ENCODE measurements around the gene HIVEP3. TPM values are rescaled to one million over a fixed set of nuclear protein-coding genes. Genes with fewer than 3 reads are reported as not detected.

HIVEP3 gene
- total RNA-seq, 3 donors from 2014 or later = 107 to 117 (median 114) TPM

- Mint-ChIP-seq H3K4me1 (ENCODE audit: low read depth) (peaks cover 1% of the 10 kb centered on the region), H3K36me3 (ENCODE audit: insufficient read depth) (peaks cover 32% of the 10 kb centered on the region), H3K9me3 (no peaks in the 10 kb centered on the region), H3K27me3 (ENCODE audit: low read depth) (no peaks in the 10 kb centered on the region), H3K4me3 (no peak overlapping the region)
- DNase-seq (no peak), ATAC-seq (no peak)
Measured at GRCh38 chr1:41589395-41589794, 329.3 kb downstream of the HIVEP3 start.

DNA sequence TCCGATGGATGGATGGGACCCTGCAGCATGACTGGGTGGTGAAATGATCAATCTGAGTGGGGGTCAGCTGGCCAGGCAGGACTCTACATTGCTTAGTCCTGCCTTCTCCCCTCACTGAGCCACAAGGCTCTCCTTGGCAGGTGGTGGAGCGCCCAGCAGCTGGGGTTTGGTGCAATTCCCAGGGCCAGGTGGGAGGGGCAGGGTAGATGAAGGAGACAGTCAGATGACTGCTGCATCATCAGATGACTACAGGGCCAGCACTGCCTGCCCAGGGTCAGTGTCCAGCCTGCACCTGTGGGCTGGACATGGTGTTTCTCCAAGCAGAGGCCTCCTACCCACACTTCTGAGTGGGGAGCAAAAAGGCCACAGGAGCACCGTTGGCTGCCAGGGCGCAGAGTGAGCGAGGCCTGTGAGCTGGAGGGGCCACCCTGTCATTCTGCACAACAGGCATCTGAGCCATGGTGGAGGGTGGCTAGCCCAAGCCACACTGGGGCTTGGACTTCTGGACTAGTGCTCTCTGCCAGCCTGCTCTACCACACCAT is 330.3 kb downstream of the HIVEP3 start:
- ATAC-seq (no peak), DNase-seq (no peak)
- H3K4me1 Mint-ChIP-seq (ENCODE audit: low read depth) = no peaks in the 10 kb centered on the region
- no peaks in the 10 kb centered on the region for H3K9me3 Mint-ChIP-seq
- H3K27me3 Mint-ChIP-seq (ENCODE audit: low read depth) = no peaks in the 10 kb centered on the region
- H3K4me3 Mint-ChIP-seq = no peak overlapping the region
- peaks cover 40% of the 10 kb centered on the region for H3K36me3 Mint-ChIP-seq (ENCODE audit: insufficient read depth)

DNA sequence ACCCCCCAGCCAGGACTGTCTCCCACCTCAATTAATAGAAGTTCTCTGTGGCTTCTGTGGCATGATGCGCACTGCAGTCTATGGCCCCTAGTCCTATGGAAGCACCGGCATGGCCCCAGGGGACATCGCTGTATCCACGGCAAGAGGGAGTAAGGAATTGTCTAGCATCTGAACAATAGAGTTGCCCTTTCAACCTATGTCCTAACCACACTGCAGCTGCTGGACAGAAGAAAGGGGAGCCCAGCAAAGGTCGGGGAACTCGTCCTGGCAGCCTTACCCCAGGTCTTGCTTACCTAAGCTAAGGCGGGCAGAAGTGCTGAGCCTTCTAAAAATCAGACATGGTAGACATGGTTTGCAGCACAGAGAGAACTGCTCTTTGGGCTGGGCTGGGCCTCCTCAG is 330.9 kb downstream of the HIVEP3 start:
- DNase-seq (no peak), ATAC-seq (no peak)
- Mint-ChIP-seq H3K4me1 (ENCODE audit: low read depth) (no peaks in the 10 kb centered on the region), H3K36me3 (ENCODE audit: insufficient read depth) (peaks cover 39% of the 10 kb centered on the region), H3K9me3 (no peaks in the 10 kb centered on the region), H3K4me3 (no peak overlapping the region), H3K27me3 (ENCODE audit: low read depth) (no peaks in the 10 kb centered on the region)

DNA sequence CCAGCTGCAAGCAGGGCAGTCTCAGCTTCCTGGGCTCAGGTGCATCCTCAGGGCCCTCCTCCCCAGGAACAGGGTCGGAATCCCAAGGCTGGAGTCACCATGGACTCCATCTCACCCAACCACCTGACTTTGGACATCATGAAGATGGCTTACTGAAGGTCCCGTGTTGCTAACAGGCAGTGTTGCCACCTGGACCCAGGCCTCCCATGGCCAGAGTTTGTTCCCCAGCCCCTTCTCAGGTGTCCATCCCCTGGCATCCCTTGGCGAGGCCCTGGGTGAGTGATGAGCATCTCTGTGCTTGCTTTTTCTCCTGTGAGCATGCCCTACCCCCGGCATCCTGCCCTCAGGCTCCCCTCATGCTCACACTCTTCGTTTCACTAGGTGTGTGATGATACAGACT is 332.5 kb downstream of the HIVEP3 start:
- Mint-ChIP-seq H3K9me3 (no peaks in the 10 kb centered on the region), H3K4me3 (no peak overlapping the region), H3K27me3 (ENCODE audit: low read depth) (no peaks in the 10 kb centered on the region), H3K36me3 (ENCODE audit: insufficient read depth) (peaks cover 34% of the 10 kb centered on the region), H3K4me1 (ENCODE audit: low read depth) (peaks cover 2% of the 10 kb centered on the region)
- DNase-seq = no peak
- ATAC-seq = no peak

DNA sequence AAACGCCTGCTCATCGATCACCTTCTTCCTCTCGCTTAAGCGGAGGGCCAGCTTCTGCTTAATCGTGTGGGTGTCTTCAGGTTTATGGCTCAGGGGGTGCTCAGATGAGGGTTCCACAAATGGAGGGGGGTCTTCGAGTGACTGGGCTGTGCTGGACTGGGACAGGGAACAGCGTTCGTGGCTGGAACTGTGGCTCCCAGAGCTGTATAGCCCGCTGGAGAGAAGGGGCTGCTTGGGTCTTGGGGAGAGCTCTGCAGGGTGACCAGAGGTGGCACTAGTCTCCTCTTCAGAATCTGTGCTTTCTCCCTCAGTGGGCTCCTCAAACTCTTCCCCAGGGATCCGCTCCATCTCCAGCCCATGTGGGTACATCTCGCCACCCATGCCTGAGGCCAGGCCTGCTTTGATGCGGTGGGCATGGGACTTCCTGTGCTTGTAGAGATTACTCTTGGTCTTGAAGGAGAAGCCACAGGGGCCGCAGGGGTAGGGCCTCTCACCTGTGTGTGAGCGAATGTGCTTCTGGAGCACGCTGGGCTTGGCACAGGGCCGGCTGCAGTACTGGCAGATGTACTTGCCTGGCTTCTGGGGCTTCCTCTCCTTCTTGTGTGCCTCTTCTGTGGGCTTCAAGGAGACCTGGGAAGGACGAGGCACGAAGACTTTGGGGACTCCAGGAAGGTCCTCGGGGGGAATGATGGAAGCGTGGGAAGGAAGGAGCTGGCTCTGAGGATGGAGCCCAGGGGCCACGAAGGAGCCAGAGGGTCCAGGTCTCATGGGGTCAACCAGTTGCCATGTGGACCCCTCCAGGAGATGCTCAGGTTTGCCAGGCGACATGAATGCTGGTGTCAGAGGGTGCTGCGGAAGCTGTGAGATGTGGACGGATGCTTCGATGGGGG is 334.8 kb downstream of the HIVEP3 start:
- ATAC-seq (no peak), DNase-seq (no peak)
- Mint-ChIP-seq H3K4me1 (ENCODE audit: low read depth) (peaks cover 4% of the 10 kb centered on the region), H3K9me3 (no peaks in the 10 kb centered on the region), H3K4me3 (no peak overlapping the region), H3K27me3 (ENCODE audit: low read depth) (no peaks in the 10 kb centered on the region), H3K36me3 (ENCODE audit: insufficient read depth) (peaks cover 38% of the 10 kb centered on the region)

DNA sequence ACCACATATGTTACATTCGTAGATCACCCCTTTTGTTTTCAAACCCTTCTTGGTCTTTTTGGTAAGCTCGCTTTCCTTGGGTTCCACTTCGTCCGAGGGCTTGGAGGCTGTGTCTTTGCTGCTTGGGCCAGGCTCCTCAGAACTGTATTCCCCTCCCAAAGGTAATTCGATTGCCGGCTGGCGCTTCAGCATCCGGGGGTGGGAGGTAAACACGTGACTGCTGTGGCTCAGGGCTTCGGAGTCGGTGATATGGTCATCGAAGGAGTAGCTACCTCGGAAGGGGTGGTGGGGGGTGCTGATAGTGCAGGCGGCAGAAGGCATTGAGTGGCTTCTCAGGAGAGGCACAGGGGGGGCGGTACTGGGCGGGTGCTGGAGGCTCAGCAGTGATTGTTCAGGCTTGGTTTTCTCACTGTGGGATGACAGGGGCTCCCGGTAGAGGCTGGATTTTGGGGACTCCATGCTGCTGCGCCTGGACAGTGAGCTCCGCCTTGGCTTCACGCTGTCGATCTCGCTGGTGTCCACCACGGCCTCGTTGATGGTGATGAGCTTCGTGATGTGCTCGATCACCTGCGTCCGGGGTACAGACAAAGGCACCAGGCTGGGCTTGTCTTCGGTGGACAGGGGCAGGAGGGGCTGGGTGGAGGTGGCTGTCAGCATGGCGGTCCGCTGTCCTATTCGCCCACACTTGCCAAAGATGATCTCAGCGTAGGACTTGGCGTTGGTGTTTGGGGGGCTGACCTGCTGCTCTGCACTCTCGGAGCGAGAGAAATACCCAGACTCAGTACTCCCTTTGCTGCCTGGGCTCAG is 335.7 kb downstream of the HIVEP3 start:
- Mint-ChIP-seq H3K9me3 (no peaks in the 10 kb centered on the region), H3K36me3 (ENCODE audit: insufficient read depth) (peaks cover 46% of the 10 kb centered on the region), H3K27me3 (ENCODE audit: low read depth) (no peaks in the 10 kb centered on the region), H3K4me3 (no peak overlapping the region), H3K4me1 (ENCODE audit: low read depth) (peaks cover 4% of the 10 kb centered on the region)
- ATAC-seq (no peak), DNase-seq (no peak)

GRCh38 chr1:41582351-41582750 is 336.4 kb downstream of the HIVEP3 start:
- Mint-ChIP-seq H3K27me3 (ENCODE audit: low read depth) (no peaks in the 10 kb centered on the region), H3K4me3 (no peak overlapping the region), H3K36me3 (ENCODE audit: insufficient read depth) (peaks cover 42% of the 10 kb centered on the region), H3K9me3 (no peaks in the 10 kb centered on the region), H3K4me1 (ENCODE audit: low read depth) (peaks cover 4% of the 10 kb centered on the region)
- ATAC-seq (no peak), DNase-seq (no peak)

DNA sequence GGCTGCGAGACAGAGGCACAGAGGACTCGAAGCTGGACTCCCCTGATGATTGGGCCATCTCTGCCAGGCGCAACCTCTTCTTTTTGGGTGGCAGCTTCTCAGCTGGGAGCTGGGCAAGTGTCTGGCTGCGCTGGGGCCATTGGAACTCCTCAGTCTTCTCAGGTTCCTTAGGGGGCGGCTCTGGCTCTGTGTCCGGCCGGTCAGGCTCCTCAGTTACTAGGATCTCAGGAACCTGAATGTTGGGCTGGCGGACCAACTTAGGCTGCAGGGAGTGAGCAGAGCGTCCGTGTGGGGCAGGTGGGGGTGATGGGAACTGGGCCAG is 336.8 kb downstream of the HIVEP3 start:
- no peak for DNase-seq
- H3K27me3 Mint-ChIP-seq (ENCODE audit: low read depth) = no peaks in the 10 kb centered on the region
- peaks cover 42% of the 10 kb centered on the region for H3K36me3 Mint-ChIP-seq (ENCODE audit: insufficient read depth)
- no peaks in the 10 kb centered on the region for H3K9me3 Mint-ChIP-seq
- H3K4me1 Mint-ChIP-seq (ENCODE audit: low read depth) = peaks cover 4% of the 10 kb centered on the region
- no peak for ATAC-seq
- no peak overlapping the region for H3K4me3 Mint-ChIP-seq

GRCh38 chr1:41581216-41582003 is 337.3 kb downstream of the HIVEP3 start:
- H3K9me3 Mint-ChIP-seq = no peaks in the 10 kb centered on the region
- DNase-seq (no peak), ATAC-seq (no peak)
- H3K36me3 Mint-ChIP-seq (ENCODE audit: insufficient read depth) = peaks cover 41% of the 10 kb centered on the region
- H3K4me1 Mint-ChIP-seq (ENCODE audit: low read depth) = peaks cover 5% of the 10 kb centered on the region
- no peak overlapping the region for H3K4me3 Mint-ChIP-seq
- no peaks in the 10 kb centered on the region for H3K27me3 Mint-ChIP-seq (ENCODE audit: low read depth)

DNA sequence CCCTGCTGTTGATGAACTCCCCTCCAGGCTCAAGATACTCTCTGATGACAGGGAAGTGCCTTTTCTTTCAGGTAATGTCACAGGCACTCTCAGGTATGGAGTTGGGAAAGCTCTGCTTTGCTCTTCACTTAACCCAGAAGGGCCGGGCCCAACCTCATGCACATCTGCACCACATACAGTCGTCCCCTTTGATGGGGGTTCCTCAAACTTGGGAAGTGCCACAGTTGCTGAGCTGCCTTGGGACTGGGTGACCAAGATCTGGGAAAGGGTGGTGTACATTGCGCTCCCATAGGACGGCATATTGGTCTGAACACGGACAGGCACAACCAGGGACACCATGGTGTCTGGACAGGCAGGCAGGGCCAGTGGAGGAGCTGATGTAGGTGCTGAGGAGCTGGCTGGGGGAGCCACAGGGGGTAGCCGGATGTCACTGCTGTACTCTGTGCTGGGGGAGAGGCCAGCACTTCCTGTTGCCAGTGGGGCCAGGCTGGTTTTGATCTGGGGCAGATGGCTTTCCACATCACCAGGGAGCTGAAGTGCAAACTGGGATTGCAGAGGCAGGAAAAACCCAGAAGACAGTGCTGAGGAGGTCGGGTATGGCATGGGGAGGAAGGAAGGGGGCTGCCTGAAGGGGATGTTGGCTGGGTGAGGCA is 338.1 kb downstream of the HIVEP3 start:
- Mint-ChIP-seq H3K27me3 (ENCODE audit: low read depth) (no peaks in the 10 kb centered on the region), H3K9me3 (no peaks in the 10 kb centered on the region), H3K4me3 (no peak overlapping the region), H3K4me1 (ENCODE audit: low read depth) (peaks cover 8% of the 10 kb centered on the region), H3K36me3 (ENCODE audit: insufficient read depth) (peaks cover 43% of the 10 kb centered on the region)
- no peak for DNase-seq
- no peak for ATAC-seq

DNA sequence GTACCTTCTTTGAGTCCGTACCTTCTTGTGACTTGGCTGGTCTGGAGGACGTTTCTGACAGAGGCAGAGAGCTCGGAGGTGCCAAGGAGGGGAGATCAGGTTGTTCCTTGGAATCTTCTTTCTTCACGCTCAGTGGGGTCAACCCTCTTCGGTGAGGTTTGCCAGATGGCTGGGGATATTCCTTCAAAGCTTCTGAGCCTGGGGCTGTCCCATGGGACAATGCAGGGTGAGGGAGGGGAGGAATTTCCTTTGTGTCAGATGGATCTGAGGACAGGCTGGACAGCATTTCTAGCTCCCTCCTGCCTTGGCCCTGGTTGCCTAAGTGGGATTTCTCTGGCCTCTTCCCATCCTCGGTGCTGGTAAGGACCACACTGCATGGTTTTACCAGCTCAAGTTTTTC is 338.7 kb downstream of the HIVEP3 start:
- Mint-ChIP-seq H3K36me3 (ENCODE audit: insufficient read depth) (peaks cover 45% of the 10 kb centered on the region), H3K27me3 (ENCODE audit: low read depth) (no peaks in the 10 kb centered on the region), H3K9me3 (no peaks in the 10 kb centered on the region), H3K4me1 (ENCODE audit: low read depth) (peaks cover 10% of the 10 kb centered on the region), H3K4me3 (no peak overlapping the region)
- no peak for ATAC-seq
- no peak for DNase-seq

DNA sequence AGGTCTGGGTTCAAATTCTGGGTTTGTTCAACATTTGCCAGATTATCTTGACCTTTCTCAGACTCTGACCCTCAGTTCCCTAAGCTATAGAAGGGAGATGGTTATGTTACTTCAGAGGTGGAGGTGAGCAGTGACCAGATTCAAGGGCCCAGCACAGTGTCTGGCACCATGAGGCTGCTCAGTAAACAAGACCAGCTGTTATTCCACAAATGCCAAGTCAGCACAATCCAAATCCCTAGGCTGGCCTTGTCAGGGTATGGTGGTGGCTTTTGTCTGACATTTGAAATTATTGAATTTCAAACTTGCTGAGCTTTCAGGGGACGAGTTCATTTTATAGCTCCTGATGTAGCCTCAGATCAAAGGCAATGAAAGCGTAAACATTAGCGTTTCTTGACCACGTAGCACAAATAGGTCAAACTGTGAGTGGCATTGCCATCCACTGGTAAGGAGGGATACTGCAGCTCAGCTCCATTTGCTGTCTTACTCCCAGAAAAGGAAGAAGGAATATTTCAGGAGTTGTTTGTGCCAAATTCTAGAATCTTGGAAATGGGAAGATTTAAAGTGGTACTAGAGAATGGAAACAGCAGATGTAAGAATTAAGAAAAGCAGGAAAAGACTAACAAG is 339.9 kb downstream of the HIVEP3 start:
- ATAC-seq = no peak
- no peak overlapping the region for H3K4me3 Mint-ChIP-seq
- DNase-seq = no peak
- peaks cover 20% of the 10 kb centered on the region for H3K4me1 Mint-ChIP-seq (ENCODE audit: low read depth)
- peaks cover 40% of the 10 kb centered on the region for H3K36me3 Mint-ChIP-seq (ENCODE audit: insufficient read depth)
- H3K9me3 Mint-ChIP-seq = no peaks in the 10 kb centered on the region
- H3K27me3 Mint-ChIP-seq (ENCODE audit: low read depth) = no peaks in the 10 kb centered on the region

GRCh38 chr1:41576620-41577019 is 342.1 kb downstream of the HIVEP3 start:
- Mint-ChIP-seq H3K27me3 (ENCODE audit: low read depth) (no peaks in the 10 kb centered on the region), H3K36me3 (ENCODE audit: insufficient read depth) (peaks cover 49% of the 10 kb centered on the region), H3K4me3 (no peak overlapping the region), H3K4me1 (ENCODE audit: low read depth) (peaks cover 26% of the 10 kb centered on the region), H3K9me3 (no peaks in the 10 kb centered on the region)
- DNase-seq (no peak), ATAC-seq (no peak)

Measured in activated T-cell treated with anti-CD3 and anti-CD28 coated beads, Interleukin-2, amount 50 U/mL, for 4 hours (primary cell).